HG03045 (cell line): ENCODE measurements around the gene ZP1.

Source experiments
- ATAC-seq: cut with Tn5 transposase; IDR thresholded peaks from one replicate; pipeline ENCODE4 v1.9.1; 2021; ENCODE audit warnings: mild to moderate bottlenecking, moderate library complexity; ENCODE audit not compliant: unreplicated experiment

ZP1 gene

DNA sequence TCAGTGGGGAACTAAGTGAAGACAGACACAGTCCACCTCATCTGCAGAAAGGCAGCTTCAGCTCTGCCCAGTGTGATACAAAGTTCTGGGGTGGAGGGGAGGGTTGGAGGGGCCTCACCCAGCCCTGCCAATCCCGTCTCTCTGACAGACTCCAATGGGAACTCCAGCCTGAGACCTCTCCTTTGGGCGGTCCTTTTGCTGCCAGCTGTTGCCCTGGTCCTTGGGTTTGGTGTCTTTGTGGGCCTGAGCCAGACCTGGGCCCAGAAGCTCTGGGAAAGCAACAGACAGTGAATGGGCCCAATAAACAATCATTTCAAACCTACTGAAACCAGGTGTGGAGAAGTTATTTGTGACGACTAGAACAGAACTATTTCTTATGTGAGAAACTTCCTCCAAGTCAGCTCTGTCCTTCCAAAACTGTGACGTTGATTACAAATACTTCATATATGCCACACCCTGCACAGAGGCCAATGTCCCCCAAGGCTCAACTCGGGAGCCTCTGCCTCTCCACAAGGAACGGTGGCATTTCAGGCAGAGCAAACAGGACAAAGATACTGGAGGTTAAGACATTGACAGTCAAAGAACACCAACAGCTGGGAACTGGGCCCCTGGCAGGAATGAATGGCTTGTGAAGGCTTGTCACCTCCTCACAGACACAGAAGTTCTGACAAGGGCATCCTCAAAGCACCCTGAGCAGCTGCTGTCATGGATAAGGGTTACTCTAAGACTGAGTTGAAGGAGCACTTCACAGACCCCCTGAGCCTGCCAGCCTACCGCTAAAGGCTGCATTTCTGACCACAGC is 8.2 kb downstream of the ZP1 start:
- ATAC-seq = no peak

- no peak for ATAC-seq
These were observed 8.8 kb downstream of the ZP1 start for GRCh38 chr11:60876168-60876485.

GRCh38 chr11:60878245-60879101 is 11.1 kb downstream of the ZP1 start:
- ATAC-seq = no peak

DNA sequence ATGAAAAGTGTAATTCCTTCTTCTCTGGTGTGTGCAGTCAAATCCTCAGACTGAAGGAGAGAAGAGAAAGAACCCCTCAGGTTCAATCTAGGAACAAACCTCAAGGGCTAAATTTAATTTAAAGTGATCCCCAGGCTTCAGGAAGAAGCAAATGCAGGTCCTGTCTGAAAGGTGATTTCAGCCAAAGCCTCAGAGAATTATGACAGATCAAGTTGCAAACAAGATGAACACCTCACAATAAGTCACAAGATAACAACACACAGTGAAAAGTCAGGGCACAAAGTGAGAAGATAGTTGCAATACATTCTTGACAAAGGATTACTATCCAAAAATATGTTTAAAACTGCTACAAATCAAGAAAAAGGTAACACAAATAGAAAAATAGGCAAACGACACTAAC is 11.8 kb downstream of the ZP1 start:
- no peak for ATAC-seq

GRCh38 chr11:60879971-60880588 is 12.7 kb downstream of the ZP1 start:
- no peak for ATAC-seq

DNA sequence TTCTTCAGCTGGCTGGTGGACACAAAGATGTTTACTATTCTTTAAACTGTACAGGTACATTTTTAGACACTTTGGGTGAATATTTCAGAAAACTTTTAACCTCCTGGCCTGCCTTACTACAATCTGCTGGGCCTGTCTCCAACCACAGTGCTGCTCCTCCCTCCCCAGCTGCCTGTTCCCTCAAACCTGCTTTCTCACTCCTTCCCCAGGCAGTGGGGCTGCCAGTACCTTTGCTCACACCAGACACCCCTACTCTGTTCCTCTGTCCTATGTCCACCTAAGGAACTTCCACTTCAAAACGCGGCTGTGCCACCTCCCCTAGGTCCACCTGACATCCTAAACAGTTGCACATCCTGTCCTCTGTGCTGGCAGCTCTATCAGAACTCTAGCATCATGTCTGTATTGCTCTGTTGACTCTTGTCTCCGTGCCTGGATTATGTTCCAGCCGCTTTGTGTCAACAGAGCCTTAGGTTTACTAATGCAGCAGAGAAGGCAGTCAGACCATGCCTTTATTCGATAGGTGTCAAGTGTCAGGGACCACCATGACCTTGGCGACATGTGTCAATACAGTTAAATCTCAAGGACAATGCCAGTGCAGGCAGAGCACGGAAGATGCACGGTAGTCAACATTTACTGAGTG is 13.4 kb downstream of the ZP1 start:
- no peak for ATAC-seq

DNA sequence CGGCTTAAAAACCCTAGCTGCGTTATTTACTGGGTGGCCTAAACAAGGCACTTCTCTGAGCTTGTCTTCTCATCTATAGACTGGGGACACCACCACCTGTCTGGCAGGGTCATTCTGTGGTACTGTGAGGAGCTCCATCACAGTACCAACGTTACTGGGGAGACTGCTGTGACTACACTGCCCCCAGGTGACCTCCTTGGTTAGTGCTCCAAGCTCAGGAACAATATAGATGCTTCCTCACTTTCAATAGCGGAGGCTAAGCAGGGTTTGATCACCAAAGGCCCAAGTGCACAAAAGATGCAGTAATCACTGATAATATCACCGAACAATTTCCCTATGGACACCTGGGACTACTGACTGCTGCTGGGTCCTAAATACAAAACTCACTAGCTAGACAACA is 20.2 kb downstream of the ZP1 start:
- peak; percentile 52 for ATAC-seq

DNA sequence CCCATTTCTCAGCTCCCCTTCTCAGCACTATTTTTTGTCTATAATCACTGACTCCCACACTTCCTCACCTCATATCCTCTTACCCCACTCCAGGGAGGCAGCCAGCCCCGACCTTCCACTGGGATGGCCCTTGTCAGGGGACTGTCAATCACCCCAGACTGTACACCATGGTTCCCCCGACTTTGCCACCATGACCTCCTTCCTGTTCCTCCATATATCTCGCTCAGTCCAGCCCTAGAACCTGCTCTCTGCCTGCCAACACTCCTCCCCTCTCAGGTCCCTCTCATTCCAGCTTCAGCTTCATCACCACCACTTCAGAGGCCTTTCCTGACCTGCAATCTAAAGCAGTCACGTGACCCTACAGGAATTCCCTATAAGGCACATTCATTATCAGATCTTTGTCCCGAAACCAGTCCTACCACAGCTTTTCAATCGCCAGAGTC is 22.5 kb downstream of the ZP1 start:
- no peak for ATAC-seq

- no peak for ATAC-seq
These were observed 23.4 kb downstream of the ZP1 start for GRCh38 chr11:60890696-60891095.

GRCh38 chr11:60891103-60891741 is 23.9 kb downstream of the ZP1 start:
- no peak for ATAC-seq

GRCh38 chr11:60895687-60896086 is 28.3 kb downstream of the ZP1 start:
- ATAC-seq = no peak

GRCh38 chr11:60897496-60897895 is 30.2 kb downstream of the ZP1 start:
- no peak for ATAC-seq

DNA sequence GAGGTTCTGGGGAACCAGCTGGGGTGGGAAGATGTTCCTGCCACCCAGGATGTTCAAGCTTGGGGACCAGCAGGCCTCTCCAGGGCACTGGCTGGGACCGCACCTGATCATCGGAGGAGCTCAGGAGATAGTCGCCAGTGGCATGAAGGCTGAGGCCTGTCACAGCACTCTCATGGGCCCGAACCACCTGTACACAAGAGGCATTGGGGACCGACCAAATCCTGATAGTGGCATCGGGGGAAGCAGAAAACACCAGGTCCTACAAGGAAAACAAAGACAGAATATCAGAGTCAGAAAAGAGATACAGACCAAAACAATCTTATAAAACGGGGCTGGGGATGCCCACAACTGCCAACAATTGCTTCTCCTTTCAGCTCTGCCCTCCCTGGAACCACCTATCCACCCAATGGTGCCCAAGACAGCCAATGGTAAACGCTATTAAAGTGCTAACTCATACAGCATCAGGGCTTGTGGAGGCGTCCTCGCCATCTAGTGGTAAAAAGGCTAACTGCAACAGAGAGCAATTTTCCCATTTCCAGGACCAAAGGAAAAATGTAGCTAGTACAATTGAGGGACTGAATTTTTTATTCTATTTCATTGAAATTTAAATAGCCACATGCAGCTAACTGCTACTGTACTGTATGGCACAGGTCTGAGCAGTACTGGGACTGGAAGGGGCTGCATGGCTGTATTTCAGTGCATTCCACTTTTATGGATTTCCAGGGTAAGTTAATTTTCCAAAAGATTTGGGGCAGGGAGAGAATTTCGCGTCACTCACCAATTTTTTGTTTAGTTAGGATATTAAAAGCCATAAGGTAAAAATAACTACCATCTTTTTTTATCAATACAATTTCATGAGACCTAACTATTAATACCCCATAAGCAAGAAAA is 31.9 kb downstream of the ZP1 start:
- no peak for ATAC-seq

DNA sequence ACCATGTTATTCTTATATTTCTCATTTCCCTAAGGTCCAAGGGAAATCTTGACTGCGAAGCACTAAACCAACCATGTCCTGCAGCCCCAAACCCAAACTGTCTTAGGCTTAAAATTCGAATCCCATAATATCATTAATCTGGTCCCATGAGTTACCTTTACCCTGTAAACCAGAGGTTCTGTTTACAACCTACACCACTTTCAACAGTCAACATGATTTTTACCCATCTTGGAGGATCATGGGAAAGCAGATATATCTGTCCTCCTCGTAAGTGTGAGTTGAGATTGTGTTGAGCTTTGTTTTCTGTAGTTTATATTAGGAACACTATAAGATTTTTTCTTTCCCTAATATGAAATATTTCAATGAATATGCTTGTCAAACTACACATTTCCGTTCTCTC is 32.6 kb downstream of the ZP1 start:
- no peak for ATAC-seq

DNA sequence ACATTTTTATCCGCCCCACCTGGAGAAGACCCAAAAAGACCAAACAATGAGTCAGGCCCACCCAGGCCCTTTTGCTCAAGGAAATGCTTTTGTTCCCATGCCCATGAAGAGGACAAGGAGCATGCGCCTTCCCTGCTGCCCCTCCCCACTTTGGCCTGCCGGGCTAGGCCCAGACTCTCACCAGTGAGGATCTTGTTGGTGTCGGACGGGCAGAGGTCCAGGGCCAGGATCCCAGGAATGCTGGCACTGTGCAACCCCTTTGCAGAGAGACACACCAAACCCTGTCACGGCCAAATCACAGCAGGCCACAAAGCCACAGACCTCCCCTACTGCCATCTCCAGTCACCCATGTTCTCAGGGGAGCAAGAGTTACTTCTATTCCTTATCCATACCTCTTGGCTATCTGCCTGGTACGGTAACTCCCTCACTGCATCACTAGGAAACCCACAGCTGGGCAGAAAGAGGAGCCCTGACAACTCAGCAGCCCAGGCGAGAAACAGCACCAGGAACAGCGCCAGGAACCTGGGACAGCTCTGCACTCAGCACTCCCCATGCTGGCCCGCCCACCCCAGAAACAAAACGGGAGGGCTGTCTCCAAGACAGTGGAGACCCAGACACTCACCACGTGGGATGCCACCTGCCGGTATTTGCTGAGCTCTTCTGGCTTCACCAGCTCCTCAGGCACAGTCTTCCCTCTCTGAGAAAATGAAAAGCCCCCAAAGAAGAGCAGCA is 33.5 kb downstream of the ZP1 start:
- no peak for ATAC-seq

DNA sequence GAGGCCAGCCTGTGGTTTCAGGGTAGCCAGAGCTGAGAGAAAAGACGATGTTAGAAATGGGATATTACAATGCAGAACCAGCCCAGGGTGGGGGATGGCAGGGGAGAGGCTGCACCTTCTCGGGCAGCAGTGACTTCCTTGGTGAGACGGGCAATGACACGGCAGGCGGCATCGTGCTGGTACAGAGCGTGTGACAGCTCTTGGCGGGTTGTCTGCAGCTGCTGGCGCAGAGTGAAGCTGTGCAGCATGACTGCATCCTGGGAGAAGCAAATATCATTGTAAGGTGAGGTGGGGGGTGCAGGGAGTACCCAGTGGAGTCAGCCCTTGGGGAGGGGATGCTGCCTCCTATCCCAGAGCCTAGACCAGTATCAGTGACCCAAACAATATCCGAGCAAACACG is 35.3 kb downstream of the ZP1 start:
- ATAC-seq = no peak

DNA sequence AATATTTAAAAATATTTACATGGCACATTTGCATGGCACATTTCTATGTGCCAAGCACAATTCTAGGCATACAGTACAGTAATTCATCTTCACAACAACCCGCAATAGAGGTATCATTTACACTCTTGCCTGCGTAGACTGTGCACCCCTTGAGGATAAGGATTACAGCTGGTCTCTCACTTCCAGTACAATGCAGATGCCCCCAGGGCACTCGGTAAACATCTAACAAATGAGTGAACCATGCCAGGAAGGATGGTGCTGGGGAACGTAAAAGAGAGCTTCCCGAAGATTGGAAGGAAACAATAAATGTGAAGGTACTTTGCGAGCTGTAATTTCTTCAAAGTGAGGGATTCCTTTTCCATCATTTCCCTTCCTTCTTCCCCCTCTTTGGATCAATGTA is 37.7 kb downstream of the ZP1 start:
- no peak for ATAC-seq

GRCh38 chr11:60905551-60906113 is 38.3 kb downstream of the ZP1 start:
- no peak for ATAC-seq
